HFF-Myc (cell line): ENCODE data around the gene UBAC2.

ENCODE experiments used
- DNase-seq: peaks from one replicate; pipeline ENCODE4 v3.0.0-alpha.2; 2011; ENCODE audit warnings: low read depth; ENCODE audit errors: extremely low read depth
- H3K4me3 ChIP-seq: replicated peaks from 2 replicates; pipeline ENCODE4 v1.5.1; 2011; ENCODE audit warnings: low read depth, mild to moderate bottlenecking, control low read depth, low read length
- TF ChIP-seq, protein P1 (sequence below): IDR thresholded peaks from 2 replicates; pipeline ENCODE4 v1.5.1; 2012; ENCODE audit warnings: mild to moderate bottlenecking, low read depth, low read length, control low read depth; ENCODE audit errors: missing control alignments

The UBAC2 gene

DNA sequence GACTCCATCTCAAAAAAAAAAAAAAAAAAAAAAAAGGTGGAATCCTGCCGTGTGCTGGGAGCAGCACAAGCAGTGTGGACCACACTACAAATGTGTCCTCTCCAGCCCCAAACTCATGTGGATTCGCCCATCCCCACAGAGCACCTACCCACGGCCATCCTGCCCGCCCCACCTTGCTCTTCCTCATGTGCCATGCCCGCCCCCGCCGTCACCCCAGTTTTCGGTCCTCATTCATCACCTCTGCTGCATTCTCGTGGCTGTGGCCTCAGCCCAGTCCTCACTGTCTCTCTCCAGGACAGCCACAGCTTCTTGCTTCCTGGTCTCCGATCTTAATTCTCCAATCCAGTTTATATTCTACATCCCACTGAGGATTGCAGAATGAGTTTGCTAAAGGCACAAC, 220.6 kb downstream of the UBAC2 start:
- no peak for DNase-seq
- no peak overlapping the region for H3K4me3 ChIP-seq
- TF ChIP-seq, protein P1, sequence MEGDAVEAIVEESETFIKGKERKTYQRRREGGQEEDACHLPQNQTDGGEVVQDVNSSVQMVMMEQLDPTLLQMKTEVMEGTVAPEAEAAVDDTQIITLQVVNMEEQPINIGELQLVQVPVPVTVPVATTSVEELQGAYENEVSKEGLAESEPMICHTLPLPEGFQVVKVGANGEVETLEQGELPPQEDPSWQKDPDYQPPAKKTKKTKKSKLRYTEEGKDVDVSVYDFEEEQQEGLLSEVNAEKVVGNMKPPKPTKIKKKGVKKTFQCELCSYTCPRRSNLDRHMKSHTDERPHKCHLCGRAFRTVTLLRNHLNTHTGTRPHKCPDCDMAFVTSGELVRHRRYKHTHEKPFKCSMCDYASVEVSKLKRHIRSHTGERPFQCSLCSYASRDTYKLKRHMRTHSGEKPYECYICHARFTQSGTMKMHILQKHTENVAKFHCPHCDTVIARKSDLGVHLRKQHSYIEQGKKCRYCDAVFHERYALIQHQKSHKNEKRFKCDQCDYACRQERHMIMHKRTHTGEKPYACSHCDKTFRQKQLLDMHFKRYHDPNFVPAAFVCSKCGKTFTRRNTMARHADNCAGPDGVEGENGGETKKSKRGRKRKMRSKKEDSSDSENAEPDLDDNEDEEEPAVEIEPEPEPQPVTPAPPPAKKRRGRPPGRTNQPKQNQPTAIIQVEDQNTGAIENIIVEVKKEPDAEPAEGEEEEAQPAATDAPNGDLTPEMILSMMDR: no peak

DNA sequence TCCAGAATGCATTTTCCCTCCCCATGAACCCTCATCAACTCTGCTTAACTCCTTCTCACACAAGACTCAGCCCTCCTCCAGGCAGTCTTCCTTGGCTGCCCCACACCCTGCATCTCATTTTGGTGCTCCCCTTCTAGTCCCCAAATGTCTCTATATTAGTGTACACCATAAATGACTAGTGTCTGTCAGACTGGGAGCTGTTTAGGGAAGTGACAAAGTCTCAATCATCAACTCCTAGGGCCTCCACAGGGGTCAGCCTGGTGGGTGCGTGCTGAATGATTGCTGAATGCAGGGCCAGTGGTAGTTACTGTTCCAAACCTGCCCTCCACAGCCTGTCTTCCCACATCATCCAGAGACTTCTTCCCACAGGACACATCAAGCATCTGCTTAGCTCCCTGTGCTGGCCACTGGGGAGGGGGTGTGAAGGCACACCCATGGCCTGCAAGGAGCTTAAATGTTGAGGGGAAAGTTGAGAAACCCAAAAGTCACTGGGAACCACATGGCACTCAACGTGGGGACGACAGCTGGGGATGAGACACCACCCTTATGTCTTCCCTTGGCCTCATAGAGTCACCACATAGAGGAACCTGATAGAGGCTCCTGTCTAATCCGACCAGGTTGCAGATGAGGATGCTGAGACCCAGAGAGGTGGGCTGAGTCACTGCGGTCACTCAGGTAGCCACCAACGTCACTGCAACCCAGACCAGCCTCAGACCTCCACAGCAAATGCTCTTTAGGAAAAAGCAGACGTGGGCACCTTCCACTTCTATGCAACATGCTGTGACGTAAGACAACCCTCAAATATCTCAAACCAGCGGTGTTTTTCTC, 221.3 kb downstream of the UBAC2 start:
- TF ChIP-seq, protein P1: no peak
- H3K4me3 ChIP-seq: no peak overlapping the region
- DNase-seq: no peak

DNA sequence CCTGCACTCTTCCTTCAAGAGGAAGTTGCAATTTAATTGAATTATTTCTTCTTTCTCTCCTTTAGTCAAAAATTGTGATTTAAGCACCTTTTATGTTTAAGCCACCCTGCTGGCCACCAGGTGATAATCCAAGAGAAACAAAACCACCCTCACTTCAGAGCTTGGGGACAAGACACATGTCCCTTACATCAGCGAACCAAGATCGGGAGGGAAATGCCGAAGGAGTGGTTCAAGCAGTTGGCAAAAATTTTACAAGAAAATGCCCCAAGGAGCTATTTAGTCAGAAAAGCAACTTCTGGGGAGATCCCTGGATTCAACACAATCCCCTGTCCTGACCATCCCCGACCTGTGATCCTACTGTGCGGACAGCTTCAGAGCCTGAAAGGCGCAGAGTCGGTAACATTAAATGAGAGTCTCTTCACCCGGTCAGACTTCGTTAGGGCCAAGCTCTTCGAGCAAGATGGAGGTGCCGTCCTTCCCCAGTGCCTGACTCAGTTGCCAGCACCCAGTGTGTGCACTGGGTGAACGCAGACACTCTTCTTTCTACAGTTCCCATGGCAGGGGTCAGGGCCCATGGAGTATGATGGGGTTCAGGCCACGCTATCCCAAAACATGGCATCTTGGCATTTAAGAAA, 222.0 kb downstream of the UBAC2 start:
- no peak for DNase-seq
- TF ChIP-seq, protein P1: no peak
- no peak overlapping the region for H3K4me3 ChIP-seq

DNA sequence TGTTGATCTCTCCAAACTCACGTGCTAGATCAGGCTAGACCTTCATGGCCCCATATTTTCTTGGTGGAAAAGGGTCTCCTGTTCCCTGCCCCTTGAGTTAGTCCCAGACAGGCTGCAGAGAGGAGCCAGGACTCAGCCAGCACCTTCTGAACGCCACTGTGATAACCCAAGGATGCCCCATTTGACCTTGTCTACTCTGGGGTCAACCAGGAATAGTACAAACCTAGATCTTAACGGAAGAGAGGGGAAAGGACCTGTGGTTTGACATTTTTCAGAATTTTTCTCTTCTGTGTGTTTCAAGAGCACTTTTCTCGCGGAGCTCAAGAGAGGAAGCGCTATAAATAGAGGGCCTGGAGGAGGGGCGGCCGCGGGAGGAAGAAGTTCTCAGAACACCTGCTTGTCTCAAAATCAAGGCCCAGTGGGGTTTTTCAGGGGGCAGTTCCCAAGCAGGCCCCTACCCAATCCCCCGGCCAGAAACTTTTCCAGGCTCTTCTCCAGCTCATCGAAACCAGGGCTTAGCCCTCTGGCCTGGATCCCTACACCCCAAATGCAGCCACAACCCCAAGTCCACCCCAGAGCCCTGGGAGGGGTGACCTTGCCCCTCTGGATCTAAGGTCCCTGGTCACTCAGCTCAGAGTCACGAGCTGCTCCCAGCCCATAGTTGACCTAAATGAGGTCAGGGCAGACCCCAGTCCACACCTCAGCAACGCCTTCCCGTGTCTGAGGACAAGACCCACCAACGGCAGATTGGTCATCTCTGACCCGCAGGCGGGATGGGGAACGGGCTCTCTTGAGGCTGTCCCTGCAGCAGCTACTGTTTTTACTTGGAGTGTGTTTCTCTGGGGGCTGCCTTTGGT, 225.1 kb downstream of the UBAC2 start:
- no peak overlapping the region for H3K4me3 ChIP-seq
- DNase-seq: no peak
- TF ChIP-seq, protein P1: no peak

DNA sequence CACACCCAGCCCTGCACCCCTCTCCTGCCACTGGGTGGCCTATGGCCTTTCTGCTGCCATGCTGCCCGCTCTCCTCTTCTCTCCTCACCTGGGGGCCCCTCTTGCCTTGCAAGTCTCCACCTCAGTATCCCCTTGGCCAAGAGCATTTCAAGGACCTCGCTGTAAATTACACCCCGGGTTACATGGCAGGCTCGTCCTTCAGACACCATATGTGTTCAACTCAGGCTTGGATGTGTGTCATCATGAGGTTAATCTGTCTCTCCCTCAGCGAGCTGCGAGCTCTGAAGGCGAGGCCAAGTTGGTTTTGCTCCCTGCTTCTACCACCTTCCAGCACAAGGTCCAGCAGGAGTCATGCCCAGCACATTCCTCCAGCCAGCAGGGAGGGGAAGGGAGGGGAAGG, 225.8 kb downstream of the UBAC2 start:
- no peak overlapping the region for H3K4me3 ChIP-seq
- TF ChIP-seq, protein P1: no peak
- DNase-seq: no peak

- H3K4me3 ChIP-seq: no peak overlapping the region
- TF ChIP-seq, protein P1: no peak
- no peak for DNase-seq
These were observed 229.0 kb downstream of the UBAC2 start for GRCh38 chr13:99429670-99430069.
